HG02763 (cell line): ENCODE data around the gene NBAS.
A peak's percentile ranks its signal among the peaks of the same experiment; 100 is the strongest.
"Not testable (repeated sequence)": the region's sequence is repeated elsewhere in the genome, so short reads cannot be mapped to it uniquely, and the experiment has no call there.

Experiments used
- ATAC-seq: cut with Tn5 transposase; IDR thresholded peaks from one replicate; pipeline ENCODE4 v1.9.1; 2021; ENCODE audit warnings: mild to moderate bottlenecking, moderate library complexity; ENCODE audit not compliant: unreplicated experiment

NBAS gene

GRCh38 chr2:15561574-15562344, 625 bp upstream of the NBAS start:
- peak; percentile 7 for ATAC-seq

- peak; percentile 36 for ATAC-seq
These were observed 770 bp downstream of the NBAS start for GRCh38 chr2:15560140-15560987.

GRCh38 chr2:15559379-15560139, 1.6 kb downstream of the NBAS start:
- ATAC-seq: no peak

GRCh38 chr2:15557887-15558311, 3.2 kb downstream of the NBAS start:
- no peak for ATAC-seq

- no peak for ATAC-seq
These were observed 4.7 kb downstream of the NBAS start for GRCh38 chr2:15556311-15556930.

GRCh38 chr2:15555760-15556193, 5.4 kb downstream of the NBAS start:
- ATAC-seq: no peak

- ATAC-seq: no peak
These were observed 6.5 kb downstream of the NBAS start for GRCh38 chr2:15554525-15555218.

- ATAC-seq: no peak
These were observed 7.2 kb downstream of the NBAS start for GRCh38 chr2:15553951-15554350.

GRCh38 chr2:15553519-15553918, 7.6 kb downstream of the NBAS start:
- no peak for ATAC-seq

GRCh38 chr2:15548974-15549373, 12.2 kb downstream of the NBAS start:
- ATAC-seq: no peak

- ATAC-seq: no peak
These were observed 13.8 kb downstream of the NBAS start for GRCh38 chr2:15547115-15547876.

- ATAC-seq: no peak
These were observed 14.6 kb downstream of the NBAS start for GRCh38 chr2:15546297-15547098.

- ATAC-seq: no peak
These were observed 16.9 kb downstream of the NBAS start for GRCh38 chr2:15544227-15544626.

- no peak for ATAC-seq
These were observed 17.6 kb downstream of the NBAS start for GRCh38 chr2:15543541-15543940.

- ATAC-seq: no peak
These were observed 18.1 kb downstream of the NBAS start for GRCh38 chr2:15543053-15543452.

GRCh38 chr2:15542269-15542668, 18.9 kb downstream of the NBAS start:
- ATAC-seq: not testable (repeated sequence)

GRCh38 chr2:15540523-15540922, 20.6 kb downstream of the NBAS start:
- not testable (repeated sequence) for ATAC-seq

GRCh38 chr2:15539999-15540398, 21.1 kb downstream of the NBAS start:
- peak; percentile 64 for ATAC-seq

GRCh38 chr2:15538792-15539191, 22.3 kb downstream of the NBAS start:
- ATAC-seq: no peak
